ENCODE results near the gene DLG2.
A peak's percentile ranks its signal among the peaks of the same experiment; 100 is the strongest.

The DLG2 gene

DNA sequence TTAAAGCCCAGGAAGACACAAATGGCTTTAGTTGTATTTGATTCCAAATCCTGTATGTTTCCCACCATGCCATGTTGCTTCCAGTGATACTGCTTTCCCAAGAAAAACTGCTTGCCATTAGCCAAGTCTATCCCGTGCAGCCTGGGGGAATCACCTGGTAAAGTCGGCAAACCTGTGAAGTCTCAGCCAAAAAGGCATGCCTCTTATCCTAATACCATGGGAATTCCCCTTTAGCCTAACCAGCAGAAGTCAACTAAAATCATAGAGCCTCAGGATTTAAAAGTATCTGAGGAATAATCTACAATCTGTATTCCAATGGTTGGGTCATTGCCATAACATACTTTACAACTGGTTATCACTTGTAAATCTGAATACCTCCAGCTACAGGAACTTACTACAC, 869.4 kb downstream of the DLG2 start:
- no peak for DNase-seq (ENCODE audit: low spot score)
- no peak for TF ChIP-seq CTCF (IDR thresholded peaks at IDR 0.05; ENCODE audit: borderline replicate concordance, control extremely low read depth, extremely low read depth, insufficient read depth, missing control alignments)
- in situ Hi-C loops (cut with MboI; ENCODE audit: low sequenced_read_pairs, unreplicated experiment): no loop called here

DNA sequence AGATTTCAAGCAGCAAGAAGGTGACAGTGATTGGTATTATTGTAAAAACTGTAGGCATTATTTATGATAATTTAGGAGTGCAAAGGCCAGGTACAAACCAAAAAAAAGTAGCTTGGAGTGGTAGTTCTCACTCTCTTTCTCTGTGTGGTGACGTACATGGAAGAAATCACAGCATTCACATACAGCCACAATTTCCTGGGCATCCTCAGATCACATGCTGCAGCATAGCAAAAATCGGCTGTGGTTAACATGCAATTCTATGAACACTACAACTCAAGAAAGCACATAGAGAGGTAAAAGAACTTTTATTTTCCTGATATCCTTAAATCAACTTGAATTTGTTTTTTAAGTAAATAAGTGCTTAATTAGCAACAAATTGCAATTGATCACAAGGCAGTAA, 875.8 kb downstream of the DLG2 start:
- DNase-seq (ENCODE audit: low spot score): no peak
- in situ Hi-C loops (cut with MboI; ENCODE audit: low sequenced_read_pairs, unreplicated experiment): no loop called here
- TF ChIP-seq CTCF (IDR thresholded peaks at IDR 0.05; ENCODE audit: borderline replicate concordance, control extremely low read depth, extremely low read depth, insufficient read depth, missing control alignments): no peak

GRCh38 chr11:84747871-84748270, 879.3 kb downstream of the DLG2 start:
- TF ChIP-seq CTCF (IDR thresholded peaks at IDR 0.05; ENCODE audit: borderline replicate concordance, control extremely low read depth, extremely low read depth, insufficient read depth, missing control alignments): no peak
- in situ Hi-C loops (cut with MboI; ENCODE audit: low sequenced_read_pairs, unreplicated experiment): no loop called here
- no peak for DNase-seq (ENCODE audit: low spot score)

- DNase-seq (ENCODE audit: low spot score): peak; percentile 5
- no peak for TF ChIP-seq CTCF (IDR thresholded peaks at IDR 0.05; ENCODE audit: borderline replicate concordance, control extremely low read depth, extremely low read depth, insufficient read depth, missing control alignments)
- in situ Hi-C loops (cut with MboI; ENCODE audit: low sequenced_read_pairs, unreplicated experiment): no loop called here
These were observed 887.1 kb downstream of the DLG2 start for GRCh38 chr11:84740050-84740449.

- no peak for TF ChIP-seq CTCF (IDR thresholded peaks at IDR 0.05; ENCODE audit: borderline replicate concordance, control extremely low read depth, extremely low read depth, insufficient read depth, missing control alignments)
- no peak for DNase-seq (ENCODE audit: low spot score)
- in situ Hi-C loops (cut with MboI; ENCODE audit: low sequenced_read_pairs, unreplicated experiment): no loop called here
These were observed 902.9 kb downstream of the DLG2 start for GRCh38 chr11:84724256-84724655.

GRCh38 chr11:84722583-84723108, 904.5 kb downstream of the DLG2 start:
- DNase-seq (ENCODE audit: low spot score): no peak
- in situ Hi-C loops (cut with MboI; ENCODE audit: low sequenced_read_pairs, unreplicated experiment): no loop called here

More at GRCh38 chr11:84722583-84723108, 904.5 kb downstream of the DLG2 start:
- no peak for TF ChIP-seq CTCF (IDR thresholded peaks at IDR 0.05; ENCODE audit: borderline replicate concordance, control extremely low read depth, extremely low read depth, insufficient read depth, missing control alignments)
